Measurements from ENCODE around the gene CEP63. TPM values are rescaled to one million over a fixed set of nuclear protein-coding genes. Genes with fewer than 3 reads are reported as not detected.

CEP63 gene
- total RNA-seq, 1 donor from 2014 or later, result 16.8 TPM

DNA sequence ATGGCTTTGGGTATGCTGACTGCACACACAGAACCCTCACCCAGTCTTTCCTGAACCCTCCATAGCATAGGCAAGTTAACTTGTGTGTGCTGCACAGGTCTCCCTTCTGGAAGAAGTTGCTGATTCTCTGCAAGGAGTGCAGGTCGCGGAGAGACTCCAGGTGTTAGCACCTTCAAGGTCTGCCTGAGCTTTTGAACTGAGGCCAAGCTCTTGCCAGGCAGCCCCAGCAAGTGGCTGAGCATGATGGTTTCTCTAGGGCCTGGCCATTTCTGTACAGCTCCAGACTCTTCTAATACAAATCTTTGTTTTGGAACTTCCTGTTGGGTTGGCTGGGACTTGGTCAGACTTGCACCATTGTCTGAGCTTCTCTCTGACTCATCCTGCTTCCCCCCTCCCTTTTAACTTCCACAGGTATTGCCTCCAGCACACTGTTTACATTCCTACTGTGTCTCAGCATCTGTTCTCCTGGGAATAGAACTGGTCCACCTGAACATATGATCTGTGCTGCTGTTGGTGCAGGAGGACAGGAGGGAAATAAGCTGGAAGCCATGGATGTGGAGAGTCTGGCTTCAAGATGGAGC, 111.6 kb downstream of the CEP63 start:
- Mint-ChIP-seq H3K27ac (ENCODE audit: unreplicated experiment) (no peak overlapping the region), H3K4me3 (ENCODE audit: unreplicated experiment) (no peak overlapping the region), H3K36me3 (ENCODE audit: low read depth, unreplicated experiment) (no peaks in the 10 kb centered on the region), H3K27me3 (ENCODE audit: unreplicated experiment) (peaks cover 5% of the 10 kb centered on the region), H3K4me1 (ENCODE audit: unreplicated experiment) (peaks cover 8% of the 10 kb centered on the region), H3K9me3 (ENCODE audit: unreplicated experiment) (no peaks in the 10 kb centered on the region)
- no peak for DNase-seq (ENCODE audit: low spot score)
- TF ChIP-seq, protein P1, sequence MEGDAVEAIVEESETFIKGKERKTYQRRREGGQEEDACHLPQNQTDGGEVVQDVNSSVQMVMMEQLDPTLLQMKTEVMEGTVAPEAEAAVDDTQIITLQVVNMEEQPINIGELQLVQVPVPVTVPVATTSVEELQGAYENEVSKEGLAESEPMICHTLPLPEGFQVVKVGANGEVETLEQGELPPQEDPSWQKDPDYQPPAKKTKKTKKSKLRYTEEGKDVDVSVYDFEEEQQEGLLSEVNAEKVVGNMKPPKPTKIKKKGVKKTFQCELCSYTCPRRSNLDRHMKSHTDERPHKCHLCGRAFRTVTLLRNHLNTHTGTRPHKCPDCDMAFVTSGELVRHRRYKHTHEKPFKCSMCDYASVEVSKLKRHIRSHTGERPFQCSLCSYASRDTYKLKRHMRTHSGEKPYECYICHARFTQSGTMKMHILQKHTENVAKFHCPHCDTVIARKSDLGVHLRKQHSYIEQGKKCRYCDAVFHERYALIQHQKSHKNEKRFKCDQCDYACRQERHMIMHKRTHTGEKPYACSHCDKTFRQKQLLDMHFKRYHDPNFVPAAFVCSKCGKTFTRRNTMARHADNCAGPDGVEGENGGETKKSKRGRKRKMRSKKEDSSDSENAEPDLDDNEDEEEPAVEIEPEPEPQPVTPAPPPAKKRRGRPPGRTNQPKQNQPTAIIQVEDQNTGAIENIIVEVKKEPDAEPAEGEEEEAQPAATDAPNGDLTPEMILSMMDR (IDR thresholded peaks at IDR 0.05; ENCODE audit: unreplicated experiment), result no peak

DNA sequence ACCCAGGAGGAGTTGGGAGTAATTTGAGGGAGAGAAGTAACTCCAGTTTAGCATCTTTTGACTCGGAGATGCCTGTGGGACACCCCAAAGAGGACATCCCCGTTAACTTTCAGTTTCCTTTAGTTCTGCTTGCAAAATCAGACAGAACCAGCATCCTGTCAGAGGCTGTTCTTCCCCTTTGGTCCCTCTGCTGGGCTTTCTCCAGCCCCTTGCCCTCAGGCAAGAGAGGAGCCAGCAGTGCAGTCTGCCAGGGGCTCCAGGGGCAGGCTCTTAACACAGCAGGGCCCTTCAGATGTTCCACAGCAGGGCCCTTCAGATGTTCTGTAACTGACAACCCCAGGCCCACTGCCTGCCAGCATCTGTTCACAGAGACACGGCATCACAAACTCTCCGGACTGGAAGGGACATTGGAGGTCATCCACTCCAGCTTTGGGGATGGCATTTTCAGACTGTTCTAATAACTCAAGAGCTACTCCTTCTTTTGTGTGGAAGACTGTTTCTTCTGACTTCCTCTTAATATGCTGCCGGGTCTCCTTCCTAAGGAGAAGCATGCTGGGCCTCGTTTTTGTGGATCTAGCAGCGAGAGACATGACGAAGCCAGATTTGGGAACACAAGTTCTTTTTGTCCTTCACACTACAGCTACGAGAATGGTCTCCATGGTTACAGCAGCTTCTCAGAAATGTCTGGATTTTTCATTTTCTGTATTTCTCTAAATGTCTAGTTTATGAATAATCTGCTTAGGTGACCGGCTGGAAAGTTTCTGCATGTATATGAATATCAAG, 113.1 kb downstream of the CEP63 start:
- Mint-ChIP-seq H3K27me3 (ENCODE audit: unreplicated experiment) (peaks cover 10% of the 10 kb centered on the region), H3K27ac (ENCODE audit: unreplicated experiment) (peak overlapping the region; percentile 36), H3K4me1 (ENCODE audit: unreplicated experiment) (peaks cover 8% of the 10 kb centered on the region), H3K9me3 (ENCODE audit: unreplicated experiment) (no peaks in the 10 kb centered on the region), H3K36me3 (ENCODE audit: low read depth, unreplicated experiment) (no peaks in the 10 kb centered on the region), H3K4me3 (ENCODE audit: unreplicated experiment) (no peak overlapping the region)
- DNase-seq (ENCODE audit: low spot score), result no peak
- TF ChIP-seq, protein P1 (IDR thresholded peaks at IDR 0.05; ENCODE audit: unreplicated experiment), result no peak

DNA sequence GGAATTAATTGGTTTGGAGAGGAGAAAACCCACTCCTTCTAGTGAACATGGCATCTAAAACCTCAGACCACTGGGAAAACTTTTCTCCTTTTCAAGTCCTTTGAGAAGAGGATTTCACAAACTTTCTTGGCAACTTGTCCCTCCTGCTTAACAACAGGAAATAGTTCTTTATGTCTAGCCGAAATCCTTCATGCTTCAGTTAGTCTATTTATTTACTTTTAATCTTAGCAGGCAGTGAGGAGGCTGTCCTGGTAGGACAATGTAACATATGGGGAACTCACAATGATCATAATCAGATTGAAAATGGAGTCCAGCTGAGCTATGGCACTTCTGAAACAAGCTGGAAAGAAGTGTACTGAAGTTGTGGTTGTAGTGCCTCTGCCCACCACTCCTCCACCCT, 114.3 kb downstream of the CEP63 start:
- H3K4me3 Mint-ChIP-seq (ENCODE audit: unreplicated experiment), result no peak overlapping the region
- H3K27ac Mint-ChIP-seq (ENCODE audit: unreplicated experiment), result no peak overlapping the region
- TF ChIP-seq, protein P1 (IDR thresholded peaks at IDR 0.05; ENCODE audit: unreplicated experiment), result no peak
- peaks cover 12% of the 10 kb centered on the region for H3K27me3 Mint-ChIP-seq (ENCODE audit: unreplicated experiment)
- no peak for DNase-seq (ENCODE audit: low spot score)
- no peaks in the 10 kb centered on the region for H3K36me3 Mint-ChIP-seq (ENCODE audit: low read depth, unreplicated experiment)
- peaks cover 8% of the 10 kb centered on the region for H3K4me1 Mint-ChIP-seq (ENCODE audit: unreplicated experiment)
- no peaks in the 10 kb centered on the region for H3K9me3 Mint-ChIP-seq (ENCODE audit: unreplicated experiment)

DNA sequence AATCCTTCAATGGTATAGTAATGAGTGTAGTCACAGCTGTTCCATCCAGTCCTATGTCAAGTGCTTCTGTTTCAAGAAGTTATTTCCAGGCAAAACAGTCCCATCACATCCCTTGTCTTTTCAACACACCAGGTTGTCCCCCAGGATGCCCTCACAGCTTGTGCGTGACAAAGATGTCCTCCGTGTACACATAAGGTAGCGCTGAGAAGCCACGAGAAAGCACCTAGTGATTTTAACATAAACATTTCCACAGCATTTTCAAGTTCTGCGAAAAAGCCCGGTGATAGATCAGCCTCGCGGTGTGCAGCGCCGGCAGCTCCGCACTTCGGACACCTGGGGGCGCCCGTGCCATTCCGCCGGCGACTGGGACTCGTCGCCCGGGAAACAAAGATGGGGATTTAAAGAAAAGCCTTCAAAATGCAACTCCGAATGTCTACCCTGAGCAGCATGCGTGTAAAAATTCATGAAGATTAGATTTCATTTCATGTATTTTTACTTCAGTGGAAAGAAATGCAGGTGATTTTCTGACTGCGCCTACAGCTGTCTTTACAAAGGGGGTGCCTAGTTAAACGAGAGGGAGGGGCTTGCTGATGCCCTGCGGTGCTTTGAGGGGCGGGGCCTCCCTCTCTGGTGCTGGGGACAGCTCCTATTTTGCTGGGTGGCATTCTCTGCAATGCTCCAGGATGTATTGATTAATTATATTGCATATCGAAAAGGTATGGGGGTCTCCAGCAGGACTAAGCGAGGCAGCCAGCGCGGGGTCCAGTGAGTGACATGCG, 115.0 kb downstream of the CEP63 start:
- TF ChIP-seq, protein P1 (IDR thresholded peaks at IDR 0.05; ENCODE audit: unreplicated experiment), result peak; percentile 89
- Mint-ChIP-seq H3K27me3 (ENCODE audit: unreplicated experiment) (peaks cover 12% of the 10 kb centered on the region), H3K4me1 (ENCODE audit: unreplicated experiment) (peaks cover 10% of the 10 kb centered on the region), H3K36me3 (ENCODE audit: low read depth, unreplicated experiment) (no peaks in the 10 kb centered on the region), H3K4me3 (ENCODE audit: unreplicated experiment) (no peak overlapping the region), H3K9me3 (ENCODE audit: unreplicated experiment) (no peaks in the 10 kb centered on the region), H3K27ac (ENCODE audit: unreplicated experiment) (no peak overlapping the region)
- peak; percentile 87 for DNase-seq (ENCODE audit: low spot score)
